ENCODE data around the gene FIGN. TPM values are rescaled to one million over a fixed set of nuclear protein-coding genes. Genes with fewer than 3 reads are reported as not detected.

FIGN gene
- total and polyA plus RNA-seq, 8 donors = 1.5 to 8.5 (median 4.6) TPM

- peak in 1 of 6 donors; percentile 15 for DNase-seq
- peak; percentile 80 to 93 (median 86) for ATAC-seq
Measured at GRCh38 chr2:163571423-163572102, 164.2 kb downstream of the FIGN start.

DNA sequence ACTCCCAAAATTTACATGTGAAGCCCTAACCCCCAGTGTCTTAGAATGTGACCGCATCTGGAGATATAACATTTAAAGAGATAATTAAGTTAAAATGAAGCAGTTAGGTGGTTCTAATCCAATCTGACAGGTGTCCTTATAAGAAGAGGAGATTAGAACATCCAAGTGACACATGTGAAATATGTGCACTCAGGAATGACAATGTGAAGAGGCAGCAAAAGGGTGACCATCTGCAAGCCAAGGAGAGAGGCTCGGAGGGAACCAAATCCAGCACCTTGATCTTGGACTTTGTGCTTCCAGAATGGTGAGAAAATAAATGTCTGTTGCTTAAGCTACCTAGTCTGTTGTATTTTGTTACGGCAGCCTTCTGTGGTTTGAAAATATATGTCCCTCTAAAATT, 165.4 kb downstream of the FIGN start:
- TF ChIP-seq CTCF (IDR thresholded peaks at IDR 0.05) = no peak
- Histone ChIP-seq H3K4me1 (peaks cover 0 to 22% (median 17%) of the 10 kb centered on the region in 3 donors), H3K27ac (no peak overlapping the region), H3K4me3 (no peak overlapping the region), H3K27me3 (no peaks in the 10 kb centered on the region), H3K9me3 (no peaks in the 10 kb centered on the region), H3K36me3 (no peaks in the 10 kb centered on the region)
- FAIRE-seq (no peak), ATAC-seq (no peak), DNase-seq (no peak)
- 85 to 90% methylated on average over 3 of the region's 3 CpGs for WGBS, 2 donors
- intact Hi-C loops (cut with DNase I) = no loop called here

More at GRCh38 chr2:163571423-163572102, 164.2 kb downstream of the FIGN start:
- Histone ChIP-seq H3K36me3 (no peaks in the 10 kb centered on the region), H3K27ac (peak overlapping the region in 2 of 4 donors; percentile 42 to 45), H3K27me3 (no peaks in the 10 kb centered on the region), H3K9me3 (no peaks in the 10 kb centered on the region), H3K4me1 (peaks cover 0 to 22% (median 17%) of the 10 kb centered on the region in 3 donors), H3K4me3 (no peak overlapping the region)
- 41 to 44% methylated on average over 7 of the region's 7 CpGs for WGBS, 2 donors
- intact Hi-C loops (cut with DNase I) = no loop called here
- peak; percentile 23 for FAIRE-seq
- no peak for TF ChIP-seq CTCF (IDR thresholded peaks at IDR 0.05)

- intact Hi-C loops (cut with DNase I) = no loop called here
- no peaks in the 10 kb centered on the region for H3K4me1 ChIP-seq
- FAIRE-seq = no peak
- H3K9me3 ChIP-seq = no peaks in the 10 kb centered on the region
- ATAC-seq = no peak
- 87 to 97% methylated on average over 1 of the region's 1 CpG for WGBS, 2 donors
- DNase-seq = no peak
- TF ChIP-seq CTCF (IDR thresholded peaks at IDR 0.05) = no peak
- H3K36me3 ChIP-seq = no peaks in the 10 kb centered on the region
- no peak overlapping the region for H3K4me3 ChIP-seq
- H3K27me3 ChIP-seq = no peaks in the 10 kb centered on the region
- H3K27ac ChIP-seq = no peak overlapping the region
Measured at GRCh38 chr2:163565192-163565591, 170.6 kb downstream of the FIGN start.

- no peak for FAIRE-seq
- no peaks in the 10 kb centered on the region for H3K36me3 ChIP-seq
Measured at GRCh38 chr2:163564236-163564635, 171.6 kb downstream of the FIGN start.

More at GRCh38 chr2:163564236-163564635, 171.6 kb downstream of the FIGN start:
- TF ChIP-seq CTCF (IDR thresholded peaks at IDR 0.05) = no peak
- H3K4me1 ChIP-seq = no peaks in the 10 kb centered on the region
- no peaks in the 10 kb centered on the region for H3K9me3 ChIP-seq
- no peak for ATAC-seq
- H3K27me3 ChIP-seq = no peaks in the 10 kb centered on the region
- DNase-seq = no peak
- no peak overlapping the region for H3K4me3 ChIP-seq
- intact Hi-C loops (cut with DNase I) = no loop called here
- no peak overlapping the region for H3K27ac ChIP-seq

Measured in pancreas (tissue), 10 donors.